Activated CD8-positive, alpha-beta memory T cell treated with anti-CD3 and anti-CD28 coated beads for 1 hour (primary cell): Measurements from ENCODE around the gene DOCK8.

Source experiments
- DNase-seq, 2 donors: peaks; one replicate each; pipeline ENCODE4 v3.0.0-alpha.2; 2020; ENCODE audit warnings: low read depth in 1 of 2; ENCODE audit errors: extremely low read depth in 1 of 2

The DOCK8 gene

DNA sequence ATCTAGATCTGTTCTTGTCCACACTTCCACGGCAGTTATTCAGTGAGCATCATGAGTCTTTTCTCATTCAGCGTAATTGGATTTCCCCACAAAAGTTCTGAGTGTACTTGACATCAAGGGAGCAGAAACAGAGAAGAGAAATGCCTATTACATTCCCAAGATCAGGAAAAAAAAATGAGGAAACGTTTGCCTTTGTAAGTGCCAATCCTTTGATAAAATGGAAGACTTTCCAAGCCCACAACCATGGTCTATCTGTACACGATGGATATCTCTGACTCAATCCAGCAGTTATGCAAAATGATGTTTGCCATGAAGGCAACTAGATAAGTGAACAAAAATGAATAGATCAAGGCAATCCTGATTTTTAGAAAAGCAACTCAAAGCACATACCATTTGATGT lies 235.9 kb downstream of the DOCK8 start:
- DNase-seq: no peak

- no peak for DNase-seq
Observed at GRCh38 chr9:453832-454231, 239.2 kb downstream of the DOCK8 start.

DNA sequence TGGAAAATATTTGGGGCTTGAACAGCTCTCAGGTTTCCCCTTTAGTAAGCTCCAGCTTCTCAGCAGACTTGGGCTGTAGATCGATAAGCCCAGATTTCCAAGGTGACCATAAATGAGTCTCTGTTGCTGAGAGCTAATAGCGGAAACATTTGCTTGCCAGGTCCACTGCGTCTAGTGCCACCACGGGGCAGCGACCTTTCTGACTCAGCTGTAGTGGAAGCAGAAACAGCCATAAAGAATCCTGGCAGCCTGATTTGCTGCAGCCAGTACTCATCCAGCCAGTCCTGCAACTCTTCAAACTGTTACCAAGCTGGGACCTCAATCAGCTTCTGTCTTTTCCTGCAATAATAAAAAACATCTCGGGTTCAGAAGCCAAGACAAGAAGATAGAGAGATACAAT lies 241.7 kb downstream of the DOCK8 start:
- DNase-seq: no peak

DNA sequence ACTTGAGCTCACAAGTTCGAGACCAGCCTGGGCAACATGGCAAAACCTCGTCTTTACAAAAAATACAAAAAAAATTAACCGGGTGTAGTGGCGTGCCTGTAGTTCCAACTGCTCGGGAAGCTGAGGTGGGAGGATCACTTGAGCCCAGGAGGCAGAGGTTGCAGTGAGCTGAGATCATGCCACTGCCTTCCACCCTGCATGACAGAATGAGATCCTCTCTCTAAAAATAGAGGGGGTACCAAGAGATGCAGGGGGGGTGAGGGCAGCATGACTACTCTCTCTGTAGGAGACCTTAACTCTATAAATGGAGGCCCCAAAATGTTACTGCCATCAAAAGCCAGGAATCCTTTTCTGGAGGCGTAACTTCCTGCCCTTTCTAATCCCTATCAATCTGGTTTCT lies 243.9 kb downstream of the DOCK8 start:
- no peak for DNase-seq

DNA sequence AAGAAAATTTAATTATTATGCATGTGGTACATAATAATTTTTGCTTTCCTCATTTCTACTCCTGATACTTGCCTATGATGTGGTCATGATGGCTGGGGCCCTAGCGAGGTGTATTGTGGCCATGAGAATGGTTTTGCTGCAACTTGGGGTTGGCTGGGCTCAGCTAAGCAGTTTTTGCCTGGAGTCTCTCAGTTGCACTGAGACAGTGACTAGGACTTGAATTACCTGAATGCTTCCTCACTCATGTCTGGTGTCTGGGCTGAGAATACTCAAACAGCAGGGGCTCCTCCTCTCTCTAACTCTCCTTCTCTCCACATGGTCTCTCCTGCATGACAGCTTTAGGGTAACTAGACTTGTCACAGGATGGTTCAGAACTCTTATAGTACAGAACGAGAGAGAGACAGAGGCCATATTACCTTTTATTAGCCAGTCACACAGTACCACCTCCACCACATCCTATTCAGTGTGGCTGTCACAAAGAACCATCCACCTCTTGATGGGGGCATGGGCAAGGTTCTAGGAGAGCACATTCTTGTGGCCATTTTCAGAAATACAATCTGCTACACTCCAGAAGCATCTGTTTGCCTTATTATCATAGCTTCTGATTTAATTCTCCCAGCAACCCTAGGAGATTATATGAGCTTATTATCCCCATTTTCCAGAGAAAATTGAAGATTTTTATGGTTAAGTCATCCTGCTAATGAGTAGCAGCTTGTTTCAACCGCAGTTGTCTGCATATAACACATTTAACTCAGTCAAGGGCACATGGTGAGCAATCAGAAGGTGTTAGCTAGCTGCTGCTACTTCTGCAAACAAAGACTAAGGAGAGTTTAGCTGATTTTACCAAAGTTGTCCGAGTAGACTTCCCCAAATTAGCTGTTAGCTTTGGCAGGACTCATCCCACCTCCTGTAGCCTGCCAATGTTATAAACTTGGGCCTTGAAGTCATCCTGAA lies 245.1 kb downstream of the DOCK8 start:
- DNase-seq: no peak

DNA sequence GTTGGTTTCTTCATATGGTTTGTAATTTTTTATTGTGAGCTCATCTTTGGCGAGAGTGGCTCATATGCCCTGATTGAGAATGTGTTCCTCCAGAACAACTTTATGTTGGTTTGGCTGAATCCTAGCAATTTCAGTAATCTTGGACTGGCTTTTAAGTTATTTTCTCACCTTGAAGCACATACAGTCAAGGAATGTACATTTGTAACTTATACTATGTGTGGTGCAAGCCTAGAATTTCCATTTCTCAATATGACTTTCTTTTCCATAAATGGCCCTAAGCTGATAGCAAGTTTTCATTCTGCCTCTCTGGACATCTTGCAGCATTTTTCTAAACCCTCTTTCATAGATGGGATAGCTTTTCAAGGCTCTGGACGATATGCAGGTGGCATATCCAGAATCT lies 247.5 kb downstream of the DOCK8 start:
- DNase-seq: no peak

- DNase-seq: no peak
Observed at GRCh38 chr9:462606-463005, 247.9 kb downstream of the DOCK8 start.

DNA sequence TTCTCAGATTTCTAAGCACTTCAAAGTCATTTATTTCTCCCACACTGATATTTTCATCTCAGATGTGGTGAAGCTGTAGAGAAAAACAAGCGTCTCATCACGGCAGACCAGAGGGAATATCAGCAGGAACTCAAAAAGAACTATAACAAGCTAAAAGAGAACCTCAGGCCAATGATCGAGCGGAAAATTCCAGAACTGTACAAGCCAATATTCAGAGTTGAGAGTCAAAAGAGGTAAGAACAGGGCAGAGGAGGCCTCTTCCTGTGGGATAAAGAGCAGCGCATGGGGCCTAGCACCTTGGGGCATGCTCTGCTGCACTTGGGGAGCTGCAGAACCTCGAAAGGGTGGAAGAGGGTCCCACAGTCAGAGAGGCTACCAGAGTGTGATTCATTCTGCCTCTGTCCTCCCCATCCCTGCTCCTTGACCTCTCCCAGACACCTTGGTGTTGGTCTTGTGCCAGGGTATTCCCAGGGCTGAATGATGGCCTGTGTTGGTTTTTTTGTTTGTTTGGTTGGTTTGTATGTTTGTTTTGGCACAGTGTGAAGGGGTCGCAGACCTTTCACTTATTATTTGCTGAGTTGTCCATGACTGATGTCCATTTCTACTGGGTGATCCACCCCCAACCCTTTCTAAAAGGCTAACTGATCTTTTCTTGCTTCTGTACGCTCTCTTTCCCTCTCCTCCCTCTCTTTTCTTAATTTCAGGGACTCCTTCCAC lies 248.9 kb downstream of the DOCK8 start:
- no peak for DNase-seq

GRCh38 chr9:466747-467146 lies 252.1 kb downstream of the DOCK8 start:
- no peak for DNase-seq

DNA sequence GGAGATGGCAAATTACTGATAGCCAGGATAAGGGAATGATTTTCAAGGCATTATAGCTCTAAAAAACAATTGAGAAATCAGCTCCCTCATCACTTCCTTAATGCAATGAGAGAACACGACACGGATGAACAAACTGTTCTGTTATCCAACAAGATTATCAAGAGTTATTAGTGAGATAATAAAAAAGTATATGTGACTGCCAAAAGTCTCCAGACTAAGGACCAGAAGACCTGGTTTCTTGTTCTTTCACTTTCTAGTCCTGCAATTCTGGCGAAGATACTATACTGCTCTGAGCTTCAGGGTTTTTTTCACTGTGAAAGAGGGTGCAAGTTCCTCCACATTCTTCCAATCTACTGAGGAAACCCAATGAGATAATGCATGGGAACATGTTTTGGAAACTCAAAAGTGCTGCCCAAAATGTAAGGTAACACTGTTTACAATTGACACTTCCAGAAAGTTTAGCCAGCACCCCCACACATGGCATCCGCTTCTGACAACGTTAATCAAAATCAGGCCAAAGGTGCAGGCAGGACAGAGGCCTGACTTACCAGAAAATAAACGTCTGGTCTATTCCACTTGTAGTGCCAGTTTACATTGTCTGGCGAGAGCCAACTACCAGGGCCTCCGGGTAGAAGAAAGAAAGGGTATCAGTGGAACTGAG lies 254.2 kb downstream of the DOCK8 start:
- no peak for DNase-seq

GRCh38 chr9:469672-470551 lies 255.2 kb downstream of the DOCK8 start:
- DNase-seq: peak; percentile 75 to 90

DNA sequence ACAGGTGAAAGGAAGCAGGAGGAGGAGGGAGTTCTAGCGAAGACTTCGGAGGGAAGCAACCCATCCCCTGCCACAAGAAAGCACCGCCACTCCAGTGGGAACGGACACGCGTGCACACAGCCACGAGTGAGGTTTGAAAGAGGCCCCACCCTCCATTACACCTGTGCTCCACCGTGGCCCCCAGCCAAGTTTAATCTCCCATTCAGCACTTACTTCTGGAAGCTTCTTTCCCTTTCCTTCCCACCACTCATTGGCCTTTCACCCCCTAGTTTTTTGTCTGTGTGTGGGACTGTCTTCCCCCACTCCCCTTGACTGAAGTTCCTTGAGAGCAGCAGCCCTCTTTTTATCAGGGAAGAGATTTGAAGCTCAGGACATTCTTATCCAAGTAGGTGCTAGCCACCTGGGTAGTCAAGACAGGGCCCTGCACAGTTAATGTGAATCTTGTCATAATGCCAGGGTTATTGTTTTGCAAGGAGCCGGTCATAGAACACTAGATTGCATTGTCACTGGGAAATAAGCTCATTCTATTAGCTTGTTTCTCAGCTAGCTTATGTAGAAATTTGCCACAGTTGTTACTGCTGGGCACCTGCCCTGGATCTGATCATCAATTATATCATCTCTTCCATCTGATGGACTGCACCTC lies 256.0 kb downstream of the DOCK8 start:
- DNase-seq: no peak

DNA sequence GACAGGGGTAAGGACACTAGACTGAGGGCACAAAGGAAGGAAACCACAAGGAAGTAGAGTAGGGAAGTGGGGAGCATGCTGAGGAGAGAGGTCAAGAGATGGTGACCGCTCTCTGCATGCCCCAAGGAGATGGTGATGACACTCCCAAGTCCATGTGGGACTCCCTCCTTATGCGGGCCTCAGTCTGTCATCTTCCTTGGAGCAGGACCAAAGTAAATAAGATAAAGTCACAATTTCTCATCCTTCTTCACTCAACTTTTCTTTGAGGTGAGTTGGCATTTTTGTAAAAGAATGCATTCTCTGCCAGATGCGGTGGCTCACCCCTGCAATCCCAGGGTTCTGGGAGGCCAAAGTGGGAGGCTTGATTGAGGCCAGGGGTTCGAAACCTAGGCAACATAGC lies 256.7 kb downstream of the DOCK8 start:
- DNase-seq: no peak

DNA sequence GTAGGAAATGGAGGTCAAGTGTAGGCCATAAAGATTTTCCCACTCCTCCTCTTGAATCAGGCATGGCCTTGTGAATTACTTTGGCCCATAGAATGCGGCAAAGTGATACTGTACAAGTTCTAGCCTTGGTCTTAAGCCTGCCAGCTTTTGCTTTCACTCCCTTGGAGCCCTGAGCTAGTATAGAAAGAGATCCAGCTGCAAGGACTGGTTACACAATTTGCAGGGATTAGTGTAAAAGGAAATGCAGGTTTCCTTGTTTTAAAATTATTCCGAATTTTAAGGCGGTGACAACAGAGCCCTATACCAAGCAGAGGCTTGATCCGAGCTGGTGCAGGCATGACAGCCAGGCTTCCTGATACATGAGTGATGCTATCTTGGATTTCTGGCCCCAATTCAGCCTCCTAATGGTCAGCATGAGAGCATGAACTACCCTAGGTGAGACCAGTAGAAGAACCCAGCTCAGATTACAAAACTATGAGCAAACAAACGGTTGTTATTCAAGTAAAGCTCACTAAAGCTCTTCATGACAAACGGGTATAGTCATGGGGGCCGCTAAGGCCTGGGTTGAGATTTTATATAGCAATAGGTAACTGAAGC lies 257.9 kb downstream of the DOCK8 start:
- no peak for DNase-seq

DNA sequence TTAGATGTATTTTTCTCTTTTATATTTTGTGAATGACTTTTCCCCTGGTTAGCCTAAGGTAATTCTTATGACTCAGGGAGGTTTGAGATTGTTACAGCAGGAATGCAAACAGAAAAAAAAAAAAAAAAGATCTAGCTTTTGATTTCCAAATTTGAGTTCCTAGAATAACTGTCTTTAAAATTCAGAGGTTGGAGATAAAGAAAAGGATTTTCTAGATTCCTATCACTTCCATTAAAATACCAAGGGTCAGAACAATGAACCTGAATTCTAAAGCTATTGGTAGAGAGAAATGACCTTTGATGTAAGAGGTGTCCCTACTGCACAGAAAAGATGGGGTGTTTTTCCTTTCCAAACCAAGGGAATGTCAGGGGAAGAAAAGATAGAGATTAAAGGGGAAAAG lies 262.5 kb downstream of the DOCK8 start:
- DNase-seq: no peak

GRCh38 chr9:479304-479970 lies 264.8 kb downstream of the DOCK8 start:
- no peak for DNase-seq

DNA sequence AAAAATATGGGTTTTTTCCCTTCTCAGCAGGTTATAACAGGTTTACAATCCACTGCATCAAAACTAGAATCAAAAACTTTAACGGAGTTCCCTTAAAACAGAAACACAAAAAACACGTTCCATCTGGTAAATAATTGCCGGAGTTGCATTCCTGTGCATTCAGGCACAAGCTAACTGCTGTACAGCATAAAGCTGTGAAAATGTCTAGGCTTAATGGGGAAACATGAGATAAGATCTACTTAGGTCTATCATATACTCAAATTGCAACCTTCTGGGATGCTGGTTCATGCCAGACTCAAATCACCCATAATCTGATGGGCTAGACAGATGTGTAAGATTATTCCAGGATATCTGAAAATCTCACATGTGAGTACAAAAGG lies 265.3 kb downstream of the DOCK8 start:
- DNase-seq: no peak

DNA sequence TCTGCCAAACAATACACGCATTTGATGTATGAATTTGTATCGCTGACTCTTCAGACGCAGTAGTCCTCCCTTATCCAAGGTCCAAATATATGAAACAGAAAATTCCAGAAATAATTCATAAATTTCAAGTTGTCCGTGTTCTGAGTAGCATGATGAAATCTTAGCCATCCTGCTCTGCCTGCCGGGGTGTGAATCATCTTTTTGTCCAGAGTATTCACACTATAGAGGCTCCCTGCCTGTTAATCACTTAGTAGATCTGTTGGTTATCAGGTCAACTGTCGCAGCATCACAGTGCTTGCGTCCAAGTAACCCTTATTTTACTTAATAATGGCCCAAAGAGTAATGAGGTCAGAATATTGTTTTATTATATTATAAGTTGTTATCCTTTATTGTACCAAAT lies 268.1 kb downstream of the DOCK8 start:
- DNase-seq: no peak

DNA sequence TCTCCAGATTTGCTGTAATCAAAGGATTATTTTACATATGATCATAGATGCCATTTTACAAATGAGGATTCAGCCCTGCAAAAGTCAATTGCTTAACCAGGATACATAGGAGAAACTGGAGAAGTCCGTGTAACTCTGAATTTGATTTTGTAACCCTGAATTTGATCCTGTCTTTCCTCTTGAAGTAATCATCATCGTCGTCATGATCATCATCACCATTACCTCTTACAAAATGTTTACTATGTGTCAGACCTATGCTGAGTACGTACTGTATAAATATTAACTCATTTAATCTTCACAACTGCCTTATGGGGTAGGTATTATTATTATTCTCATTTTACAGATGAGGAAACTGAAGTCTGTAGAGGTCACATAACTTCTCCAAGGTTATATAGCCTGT lies 271.5 kb downstream of the DOCK8 start:
- no peak for DNase-seq
